HG02840 (cell line): ENCODE data around the gene WDR45B.
A peak's percentile ranks its signal among the peaks of the same experiment; 100 is the strongest.
"Not testable (repeated sequence)": the region's sequence is repeated elsewhere in the genome, so short reads cannot be mapped to it uniquely, and the experiment has no call there.

Source experiments
- ATAC-seq: cut with Tn5 transposase; IDR thresholded peaks from one replicate; pipeline ENCODE4 v1.9.1; 2021; ENCODE audit warnings: mild to moderate bottlenecking, moderate library complexity, moderate number of reproducible peaks; ENCODE audit not compliant: unreplicated experiment, low FRiP score

The WDR45B gene

DNA sequence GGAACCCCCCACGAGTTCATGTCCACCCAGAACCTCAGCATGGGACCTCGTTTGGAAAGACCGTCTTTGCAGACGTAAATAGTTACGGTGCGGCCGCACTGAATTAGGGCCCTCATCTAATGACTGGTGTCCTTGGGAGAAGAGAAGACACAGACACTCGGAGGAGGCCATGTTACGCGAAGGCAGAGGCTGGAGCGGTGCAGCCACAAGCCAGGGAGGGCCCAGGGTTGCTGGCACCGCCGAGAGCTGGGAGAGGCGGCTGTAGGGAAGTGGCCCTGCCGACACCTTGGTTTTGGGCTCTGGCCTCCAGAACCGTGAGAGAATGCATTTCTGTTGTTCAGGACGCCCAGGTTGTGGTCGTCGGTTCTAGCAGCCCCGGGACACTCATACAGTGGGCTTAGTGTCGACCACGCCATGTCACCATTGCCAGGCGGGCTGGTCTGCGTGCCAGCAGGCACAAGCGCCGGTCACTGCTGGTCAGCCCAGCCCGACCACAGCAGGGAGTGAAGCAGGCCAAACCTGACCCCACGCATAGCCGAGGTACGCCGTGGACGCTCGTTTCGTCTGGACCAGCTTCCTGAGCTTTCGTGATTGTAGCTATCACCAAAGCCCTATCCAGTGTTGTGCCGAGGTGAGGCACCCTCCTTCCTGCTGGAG is 10.7 kb upstream of the WDR45B start:
- ATAC-seq: no peak

DNA sequence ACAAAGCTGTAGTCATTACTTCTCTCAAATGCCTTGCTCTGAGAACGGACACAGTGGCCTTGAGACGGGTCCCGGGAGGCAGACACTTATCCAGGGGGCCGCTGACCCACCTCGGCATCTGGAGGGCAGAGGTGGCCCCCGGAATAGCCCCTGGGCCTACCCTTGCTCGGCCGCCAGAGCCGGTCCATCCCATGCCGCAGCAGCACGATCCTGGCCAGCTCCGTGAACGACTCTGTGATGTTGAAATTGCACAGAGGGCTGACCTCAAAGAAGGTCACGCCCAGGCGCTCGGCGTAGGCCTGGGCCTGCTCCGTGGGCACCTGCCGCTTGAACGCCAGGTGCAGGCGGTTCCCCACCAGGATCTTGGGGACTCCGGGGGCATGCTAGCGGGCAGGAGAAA is 10.1 kb upstream of the WDR45B start:
- ATAC-seq: no peak

DNA sequence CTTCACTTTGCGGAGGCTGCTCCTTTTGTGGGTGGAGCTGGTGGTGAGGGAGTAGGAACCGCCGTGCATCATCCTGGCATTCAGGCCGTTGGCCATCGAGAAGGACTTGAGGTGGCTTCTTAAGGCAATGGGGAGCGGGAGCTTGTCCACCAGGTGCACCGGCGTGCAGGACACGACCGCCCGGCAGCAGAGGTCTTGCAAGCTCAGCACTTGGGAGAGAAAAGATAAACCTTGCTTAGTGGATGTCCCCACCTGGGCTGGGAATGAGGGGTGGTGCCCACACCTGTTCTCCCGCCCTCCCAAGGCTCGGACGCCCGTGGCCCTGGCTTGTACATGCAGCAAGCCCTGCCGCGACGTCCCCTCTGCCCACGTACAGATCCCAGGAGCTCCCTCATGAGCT is 9.7 kb upstream of the WDR45B start:
- no peak for ATAC-seq

- no peak for ATAC-seq
Observed at GRCh38 chr17:82656266-82656665, 8.0 kb upstream of the WDR45B start.

- no peak for ATAC-seq
Observed at GRCh38 chr17:82655523-82655922, 7.3 kb upstream of the WDR45B start.

- ATAC-seq: no peak
Observed at GRCh38 chr17:82655038-82655479, 6.8 kb upstream of the WDR45B start.

GRCh38 chr17:82654611-82655010 is 6.4 kb upstream of the WDR45B start:
- ATAC-seq: not testable (repeated sequence)

DNA sequence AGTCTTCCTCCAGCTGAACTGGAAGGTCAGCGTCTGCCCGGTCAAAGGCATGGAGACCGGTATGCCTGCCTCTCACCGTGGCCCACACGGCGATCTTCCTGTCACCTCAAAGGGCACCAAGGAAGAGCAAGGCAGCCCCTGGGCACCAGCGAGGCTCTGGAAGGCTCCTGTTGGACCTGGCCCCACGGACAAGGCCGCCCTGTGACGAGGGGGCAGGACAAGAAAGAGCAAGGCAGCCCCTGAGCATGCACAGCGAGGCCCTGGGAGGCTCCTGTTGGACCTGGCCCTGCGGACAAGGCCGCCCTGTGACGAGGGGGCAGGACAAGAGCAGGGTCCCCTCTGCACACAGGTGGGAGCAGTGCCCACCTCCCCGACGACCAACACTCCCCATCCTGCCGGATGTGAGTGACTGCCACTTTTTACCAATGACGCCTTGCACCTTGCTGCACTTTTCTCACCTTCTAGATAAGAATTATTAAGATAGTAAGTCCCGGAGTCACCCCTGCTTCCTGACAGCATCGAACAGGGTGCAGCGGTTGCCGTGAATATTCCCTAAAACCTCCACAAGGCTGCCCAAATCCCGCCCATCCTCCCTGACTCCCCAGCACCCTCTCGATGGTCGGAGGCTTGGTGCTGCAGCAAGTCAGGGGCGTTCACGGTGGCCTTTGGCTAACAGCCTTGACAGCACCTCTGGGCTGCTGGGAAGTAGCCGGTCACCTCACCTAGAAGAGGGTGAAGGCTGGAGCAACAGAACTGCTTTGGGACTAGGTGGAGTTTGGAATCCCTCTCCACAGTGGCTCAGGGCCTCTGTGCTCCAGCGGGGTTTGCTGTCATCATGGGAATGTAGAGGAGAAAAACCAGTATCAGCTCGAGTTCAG is 5.6 kb upstream of the WDR45B start:
- no peak for ATAC-seq

- no peak for ATAC-seq
Observed at GRCh38 chr17:82650723-82651122, 2.5 kb upstream of the WDR45B start.

GRCh38 chr17:82649501-82650261 is 1.4 kb upstream of the WDR45B start:
- no peak for ATAC-seq

GRCh38 chr17:82648742-82649331 is 593 bp upstream of the WDR45B start:
- ATAC-seq: no peak

GRCh38 chr17:82647593-82648164 is 565 bp downstream of the WDR45B start:
- peak; percentile 29 for ATAC-seq

GRCh38 chr17:82645516-82645915 is 2.7 kb downstream of the WDR45B start:
- no peak for ATAC-seq

GRCh38 chr17:82644148-82644547 is 4.1 kb downstream of the WDR45B start:
- ATAC-seq: no peak

- no peak for ATAC-seq
Observed at GRCh38 chr17:82642022-82642421, 6.2 kb downstream of the WDR45B start.

DNA sequence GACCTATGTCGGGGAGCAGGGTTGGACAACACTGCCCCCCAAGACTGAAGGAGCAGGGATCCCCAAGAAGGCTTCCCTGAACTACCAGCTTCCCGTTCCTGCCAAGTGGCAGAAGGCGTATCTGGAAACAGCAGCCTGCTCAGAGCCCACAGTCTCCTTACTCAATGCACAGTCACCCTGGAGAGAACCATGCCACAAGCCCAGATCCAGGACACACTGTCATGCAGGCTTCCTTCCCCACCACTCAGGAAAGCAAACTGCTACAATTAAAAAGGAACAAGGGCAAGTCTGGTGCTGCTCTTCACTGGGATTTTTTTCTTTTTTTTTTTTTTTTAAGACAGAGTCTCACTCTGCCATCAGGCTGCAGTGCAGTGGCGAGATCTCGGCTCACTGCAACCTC is 8.2 kb downstream of the WDR45B start:
- ATAC-seq: no peak

DNA sequence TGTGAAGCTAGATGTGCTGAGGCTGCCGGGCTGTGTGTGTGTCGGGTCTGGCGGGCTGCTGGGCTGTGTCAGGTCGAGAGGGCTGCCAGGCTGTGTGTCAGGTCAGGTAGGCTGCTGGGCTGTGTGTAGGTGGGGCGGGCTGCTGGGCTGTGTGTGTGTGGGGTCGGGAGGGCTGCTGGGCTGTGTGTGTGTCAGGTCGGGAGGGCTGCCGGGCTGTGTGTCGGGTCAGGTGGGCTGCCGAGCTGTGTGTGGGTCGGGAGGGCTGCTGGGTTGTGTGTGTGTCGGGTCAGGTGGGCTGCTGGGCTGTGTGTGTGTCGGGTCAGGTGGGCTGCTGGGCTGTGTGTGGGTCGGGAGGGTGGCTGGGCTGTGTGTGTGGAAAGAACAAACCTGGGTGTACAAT is 8.6 kb downstream of the WDR45B start:
- no peak for ATAC-seq

DNA sequence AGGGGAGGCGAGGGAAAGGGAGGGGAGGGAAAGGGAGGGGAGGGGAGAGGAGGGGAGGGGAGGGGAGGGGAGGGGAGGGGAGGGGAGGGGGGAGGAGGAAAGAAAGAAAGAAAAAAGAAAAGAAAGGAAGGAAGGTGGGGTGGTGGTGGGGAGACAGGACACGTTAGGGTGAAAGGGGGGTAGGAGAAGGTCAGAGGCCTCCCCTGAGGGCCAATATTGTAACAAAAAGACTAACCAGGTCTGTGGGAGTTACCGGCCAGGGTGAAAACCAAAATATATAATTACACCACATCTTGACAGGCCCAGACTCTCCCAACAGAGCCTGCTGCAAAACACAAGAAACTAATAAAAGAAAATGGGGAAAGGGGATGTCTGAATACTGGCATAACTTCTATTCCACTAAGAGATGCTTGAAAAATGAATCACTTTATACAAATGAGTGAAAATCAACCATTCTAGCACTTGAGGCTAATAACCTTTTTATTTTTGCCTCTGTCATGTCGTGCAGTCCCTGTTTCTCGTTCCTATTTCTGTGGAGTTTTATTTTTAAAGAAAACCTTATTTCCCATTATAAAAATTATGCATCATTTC is 10.0 kb downstream of the WDR45B start:
- ATAC-seq: no peak

DNA sequence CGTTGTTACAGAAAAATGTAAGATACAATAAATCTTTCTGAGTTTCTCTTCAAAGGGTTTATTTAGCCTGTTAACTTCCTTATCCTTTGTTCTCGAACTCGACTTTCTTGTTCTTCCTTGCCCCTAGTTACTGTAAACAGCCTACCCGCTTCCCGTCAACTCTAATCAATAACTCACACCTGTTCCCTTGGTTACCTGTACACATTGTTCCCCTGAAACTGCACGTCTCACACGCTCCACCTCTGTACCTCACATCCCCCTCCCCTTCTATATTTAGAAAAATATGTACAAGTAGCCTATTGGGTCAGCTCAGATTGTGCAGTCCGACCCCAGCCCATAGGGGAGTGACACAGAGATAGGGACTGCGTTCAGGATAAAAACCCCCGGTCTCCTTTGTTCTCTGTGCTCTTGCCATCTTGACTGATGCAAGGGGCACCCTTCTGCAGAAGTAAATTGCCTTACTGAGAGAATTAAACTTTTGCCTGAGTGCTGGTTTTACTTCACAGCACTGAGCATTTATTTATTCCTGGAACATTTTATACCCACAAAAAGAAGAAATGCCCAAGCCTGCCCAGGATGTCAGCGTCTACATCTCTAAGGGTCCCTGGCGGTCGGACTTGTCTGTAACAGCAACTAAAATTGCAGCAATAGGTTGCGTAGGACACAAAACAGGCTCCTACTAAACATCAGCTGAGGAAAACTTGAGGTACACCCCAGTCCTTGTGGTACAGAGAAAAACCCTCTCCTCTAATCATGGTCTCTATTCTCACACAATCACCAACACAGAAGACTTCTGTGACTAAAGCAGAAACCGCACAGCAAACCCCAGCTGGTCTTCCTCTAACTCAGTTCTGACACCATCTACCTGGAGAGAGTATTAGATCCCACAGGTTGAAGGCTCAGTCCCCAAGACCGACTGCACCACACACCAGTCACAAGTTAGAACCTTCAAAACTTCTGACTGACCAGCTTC is 11.3 kb downstream of the WDR45B start:
- no peak for ATAC-seq
